ENCODE results near the gene VAV3. TPM values are rescaled to one million over a fixed set of nuclear protein-coding genes. Genes with fewer than 3 reads are reported as not detected.

The VAV3 gene
- total RNA-seq, 2 experiments from 2014 or later, result 5.3 to 6.2 TPM

DNA sequence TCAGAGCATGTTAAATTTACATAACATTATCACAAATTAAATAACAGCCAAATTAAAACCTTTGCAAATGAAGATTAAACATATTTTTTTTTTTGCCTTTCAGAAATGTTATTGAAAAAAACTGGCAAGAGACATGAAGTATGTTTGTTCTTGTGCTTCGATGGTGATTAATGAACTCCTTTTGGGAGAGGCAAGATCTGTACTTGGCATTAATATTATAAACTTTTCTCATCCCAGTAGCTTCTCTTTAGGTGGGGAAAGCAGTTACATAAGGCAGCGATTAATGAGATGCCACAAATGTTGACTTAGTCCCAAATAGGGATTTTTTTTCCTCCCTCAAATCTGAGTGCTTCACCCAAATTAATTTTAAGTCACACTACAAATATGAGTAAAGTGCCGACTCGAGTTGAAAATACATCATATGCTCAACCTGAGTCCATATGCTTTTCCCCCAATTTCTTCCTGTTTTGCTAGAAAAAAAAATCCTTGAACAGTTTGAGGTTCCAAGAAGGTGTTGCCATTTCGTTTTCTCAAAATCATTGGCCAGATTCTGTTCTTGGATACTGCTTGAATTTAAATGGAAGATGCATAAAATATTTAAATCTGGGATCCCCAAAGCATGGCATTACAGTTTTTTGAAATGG lies 294.5 kb downstream of the VAV3 start:
- intact Hi-C loops (cut with micrococcal nuclease), result no loop called here
- ChIA-PET POLR2A (no interaction called here), CTCF (interaction anchor here (1.4 kb wide), 1 partner anchor 12 kb away, joined by 3 read pairs; no protein-coding TSS in a partner anchor)
- Mint-ChIP-seq H3K4me1 (ENCODE audit: low read depth) (no peaks in the 10 kb centered on the region), H3K4me3 (no peak overlapping the region), H3K27me3 (no peaks in the 10 kb centered on the region), H3K27ac (no peak overlapping the region), H3K36me3 (ENCODE audit: low read depth) (peaks cover 5% of the 10 kb centered on the region), H3K9me3 (no peaks in the 10 kb centered on the region)
- ATAC-seq (no peak), DNase-seq (no peak)
- TF ChIP-seq, protein P1, sequence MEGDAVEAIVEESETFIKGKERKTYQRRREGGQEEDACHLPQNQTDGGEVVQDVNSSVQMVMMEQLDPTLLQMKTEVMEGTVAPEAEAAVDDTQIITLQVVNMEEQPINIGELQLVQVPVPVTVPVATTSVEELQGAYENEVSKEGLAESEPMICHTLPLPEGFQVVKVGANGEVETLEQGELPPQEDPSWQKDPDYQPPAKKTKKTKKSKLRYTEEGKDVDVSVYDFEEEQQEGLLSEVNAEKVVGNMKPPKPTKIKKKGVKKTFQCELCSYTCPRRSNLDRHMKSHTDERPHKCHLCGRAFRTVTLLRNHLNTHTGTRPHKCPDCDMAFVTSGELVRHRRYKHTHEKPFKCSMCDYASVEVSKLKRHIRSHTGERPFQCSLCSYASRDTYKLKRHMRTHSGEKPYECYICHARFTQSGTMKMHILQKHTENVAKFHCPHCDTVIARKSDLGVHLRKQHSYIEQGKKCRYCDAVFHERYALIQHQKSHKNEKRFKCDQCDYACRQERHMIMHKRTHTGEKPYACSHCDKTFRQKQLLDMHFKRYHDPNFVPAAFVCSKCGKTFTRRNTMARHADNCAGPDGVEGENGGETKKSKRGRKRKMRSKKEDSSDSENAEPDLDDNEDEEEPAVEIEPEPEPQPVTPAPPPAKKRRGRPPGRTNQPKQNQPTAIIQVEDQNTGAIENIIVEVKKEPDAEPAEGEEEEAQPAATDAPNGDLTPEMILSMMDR (IDR thresholded peaks at IDR 0.05), result no peak

DNA sequence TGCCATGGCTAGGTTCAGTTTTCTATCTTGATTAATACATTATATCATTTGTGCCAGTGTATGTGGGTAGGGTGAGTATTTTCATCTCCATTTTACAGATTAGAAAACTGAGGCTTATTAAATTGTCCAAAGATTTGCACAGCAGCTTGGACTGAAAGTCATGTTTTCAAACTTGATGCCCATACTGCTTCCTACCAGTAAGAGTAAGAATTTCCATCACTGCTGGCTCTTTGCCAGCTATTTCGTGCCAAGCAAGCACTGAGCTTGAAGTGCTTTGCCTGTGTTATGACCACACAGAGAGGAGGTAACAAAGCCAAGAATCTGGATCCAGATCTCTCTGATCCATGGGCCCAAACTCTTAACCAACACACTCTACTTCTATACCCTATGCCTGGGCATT lies 295.0 kb downstream of the VAV3 start:
- H3K27ac Mint-ChIP-seq, result no peak overlapping the region

DNA sequence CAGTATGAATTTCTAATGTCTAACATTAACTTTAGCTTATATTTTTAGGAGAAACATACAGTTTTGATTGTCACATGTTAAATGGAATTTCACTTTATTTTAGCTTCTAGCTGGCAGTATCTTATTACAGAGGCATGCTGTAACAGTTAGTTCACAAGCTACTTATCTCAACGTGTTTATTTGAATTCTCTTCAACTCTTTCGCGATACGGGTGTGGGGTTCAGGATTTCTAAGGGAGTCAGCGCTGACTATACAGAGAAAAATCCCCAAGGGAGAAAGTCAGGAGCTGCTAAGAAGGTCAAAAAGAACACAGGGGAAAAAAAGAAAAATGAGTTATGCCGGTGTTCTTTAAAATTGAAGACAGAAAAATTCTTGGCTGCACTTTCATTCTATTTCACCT lies 296.2 kb downstream of the VAV3 start:
- H3K4me1 Mint-ChIP-seq (ENCODE audit: low read depth), result no peaks in the 10 kb centered on the region
- peaks cover 1% of the 10 kb centered on the region for H3K36me3 Mint-ChIP-seq (ENCODE audit: low read depth)
- no peak overlapping the region for H3K4me3 Mint-ChIP-seq
- intact Hi-C loops (cut with micrococcal nuclease), result no loop called here
- TF ChIP-seq, protein P1 (IDR thresholded peaks at IDR 0.05), result no peak
- ATAC-seq (no peak), DNase-seq (no peak)
- H3K27ac Mint-ChIP-seq, result no peak overlapping the region
- ChIA-PET CTCF (no interaction called here), POLR2A (no interaction called here)
- H3K9me3 Mint-ChIP-seq, result no peaks in the 10 kb centered on the region
- no peaks in the 10 kb centered on the region for H3K27me3 Mint-ChIP-seq

More for the DNA sequence above, 295.0 kb downstream of the VAV3 start:
- ChIA-PET CTCF (interaction anchor here (1.4 kb wide), 1 partner anchor 12 kb away, joined by 3 read pairs; no protein-coding TSS in a partner anchor), POLR2A (no interaction called here)
- TF ChIP-seq, protein P1 (IDR thresholded peaks at IDR 0.05), result no peak
- no peak overlapping the region for H3K4me3 Mint-ChIP-seq
- no peaks in the 10 kb centered on the region for H3K27me3 Mint-ChIP-seq
- no peaks in the 10 kb centered on the region for H3K9me3 Mint-ChIP-seq
- H3K36me3 Mint-ChIP-seq (ENCODE audit: low read depth), result peaks cover 5% of the 10 kb centered on the region
- ATAC-seq (no peak), DNase-seq (peak; percentile 12)
- intact Hi-C loops (cut with micrococcal nuclease), result no loop called here
- no peaks in the 10 kb centered on the region for H3K4me1 Mint-ChIP-seq (ENCODE audit: low read depth)

DNA sequence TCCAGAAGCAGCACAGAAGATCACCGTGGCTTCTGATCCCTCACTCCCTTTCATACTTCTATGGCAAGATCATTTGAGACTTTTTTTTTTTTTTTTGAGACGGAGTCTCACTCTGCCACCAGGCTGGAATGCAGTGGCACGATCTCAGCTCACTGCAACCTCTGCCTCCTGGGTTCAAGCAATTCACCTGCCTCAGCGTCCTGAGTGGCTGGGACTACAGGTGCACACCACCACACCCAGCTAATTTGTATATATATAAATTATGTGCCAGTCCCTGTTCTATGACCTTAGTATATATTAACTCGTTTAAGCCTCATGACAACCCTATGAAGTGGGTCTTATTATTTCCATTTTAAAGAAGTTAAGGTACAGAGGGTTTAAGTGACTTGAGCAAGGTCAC lies 298.5 kb downstream of the VAV3 start:
- ATAC-seq, result no peak
- Mint-ChIP-seq H3K27ac (no peak overlapping the region), H3K4me1 (ENCODE audit: low read depth) (no peaks in the 10 kb centered on the region), H3K36me3 (ENCODE audit: low read depth) (peaks cover 1% of the 10 kb centered on the region), H3K9me3 (no peaks in the 10 kb centered on the region), H3K4me3 (no peak overlapping the region), H3K27me3 (no peaks in the 10 kb centered on the region)
- intact Hi-C loops (cut with micrococcal nuclease), result no loop called here
- TF ChIP-seq, protein P1 (IDR thresholded peaks at IDR 0.05), result no peak
- POLR2A ChIA-PET, result no interaction called here
- DNase-seq, result no peak
- CTCF ChIA-PET, result no interaction called here

DNA sequence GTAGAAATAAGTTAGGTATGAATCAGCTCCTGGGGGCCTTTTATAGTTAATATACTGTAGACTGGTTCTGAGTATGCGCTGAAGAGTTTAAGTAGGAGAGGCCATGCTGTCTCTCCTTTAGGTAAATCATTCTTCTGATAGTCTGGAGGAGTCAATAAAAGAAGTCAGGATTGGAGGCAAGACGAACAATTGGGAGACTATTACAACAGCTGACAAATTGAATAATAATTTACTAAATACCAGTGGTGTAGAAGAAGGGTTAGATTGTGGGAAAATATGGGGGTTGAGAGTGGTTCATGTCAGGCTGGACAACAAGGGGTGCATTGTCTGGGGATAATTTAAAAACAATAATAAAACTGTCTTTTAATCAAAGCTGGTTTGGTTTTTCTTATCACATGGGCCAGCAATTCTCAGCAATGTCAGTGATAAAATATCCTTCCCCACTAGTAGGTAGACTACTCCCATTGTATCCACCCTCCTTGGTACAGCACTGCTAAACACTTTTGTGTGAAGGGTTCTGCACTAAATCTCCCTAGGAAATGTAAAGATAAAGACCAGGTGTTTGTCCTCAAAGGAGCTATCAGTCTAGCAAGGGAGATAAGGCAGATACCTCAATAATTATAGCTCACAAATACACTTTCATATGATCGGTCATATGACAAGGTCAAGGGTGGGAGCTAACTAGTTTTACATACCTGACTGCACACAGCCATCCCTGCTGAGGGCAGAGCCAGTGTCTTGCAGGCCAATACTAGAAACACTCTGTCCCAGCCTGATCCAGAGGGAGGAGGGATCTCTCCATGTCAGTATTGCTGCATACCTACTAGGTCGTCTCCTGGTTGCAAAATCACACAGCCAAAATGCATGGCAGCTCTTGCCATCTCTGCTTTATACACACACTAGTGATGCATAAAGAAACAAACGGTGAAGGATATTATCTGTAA lies 299.7 kb downstream of the VAV3 start:
- Mint-ChIP-seq H3K9me3 (no peaks in the 10 kb centered on the region), H3K27me3 (no peaks in the 10 kb centered on the region), H3K27ac (no peak overlapping the region), H3K4me1 (ENCODE audit: low read depth) (no peaks in the 10 kb centered on the region), H3K4me3 (no peak overlapping the region), H3K36me3 (ENCODE audit: low read depth) (peaks cover 1% of the 10 kb centered on the region)
- TF ChIP-seq, protein P1 (IDR thresholded peaks at IDR 0.05), result no peak
- POLR2A ChIA-PET, result no interaction called here
- intact Hi-C loops (cut with micrococcal nuclease), result no loop called here
- DNase-seq (no peak), ATAC-seq (no peak)
- CTCF ChIA-PET, result no interaction called here
